Activated naive CD4-positive, alpha-beta T cell treated with Interleukin-2 at 50 U/mL for 16 hours (primary cell): ENCODE results near the gene IL36G.
"Not testable (repeated sequence)": the region's sequence is repeated elsewhere in the genome, so short reads cannot be mapped to it uniquely, and the experiment has no call there.

ENCODE experiments used
- DNase-seq: peaks from one replicate; pipeline ENCODE4 v3.0.0-alpha.2; 2020

IL36G gene

DNA sequence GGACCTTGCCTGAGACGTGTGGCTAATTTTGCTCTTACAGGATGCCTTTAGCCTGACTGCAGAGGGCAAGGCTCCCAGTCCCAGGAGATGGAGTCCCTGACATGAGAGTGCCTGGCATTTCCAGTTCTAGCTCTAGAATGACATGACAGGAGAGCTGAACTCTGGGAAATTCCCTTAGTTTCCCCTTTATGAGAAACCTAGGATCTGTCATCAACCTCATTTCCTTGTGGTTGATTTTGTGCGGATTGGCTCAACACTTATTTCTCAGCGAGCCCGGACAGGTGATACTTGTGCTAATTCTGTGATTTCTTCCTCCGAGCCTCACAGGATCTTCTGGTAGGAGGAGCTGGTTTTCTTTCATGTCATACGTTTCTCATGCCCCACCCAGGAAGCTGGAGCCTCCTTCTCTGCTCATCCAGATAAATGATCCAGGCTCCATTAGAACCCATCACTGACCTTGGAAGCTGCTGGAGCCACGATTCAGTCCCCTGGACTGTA lies at the start of gene IL36G:
Gene IL36G, plus strand, starts transcription at position 448 of the 498 bp plus-strand sequence. CDS start 633 bp downstream, outside the sequence.
- DNase-seq = no peak

DNA sequence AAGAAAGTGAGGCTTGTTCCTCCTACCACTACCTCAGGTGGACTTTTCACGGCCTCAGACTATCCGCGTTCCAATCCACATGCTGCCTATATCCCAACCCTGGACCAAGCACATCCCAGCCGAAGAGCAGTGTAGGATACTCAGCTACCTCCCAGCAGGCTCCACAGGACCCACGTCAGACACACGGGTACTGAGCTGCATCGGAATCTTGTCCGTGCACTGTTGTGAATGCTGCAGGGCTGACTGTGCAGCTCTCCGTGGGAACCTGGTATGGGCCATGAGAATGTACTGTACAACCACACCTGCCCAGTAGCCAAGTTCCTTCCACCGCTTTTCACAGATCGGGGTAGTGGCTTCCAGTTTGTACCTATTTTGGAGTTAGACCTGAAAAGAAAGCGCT lies 44.5 kb upstream of the IL36G start:
- no peak for DNase-seq

DNA sequence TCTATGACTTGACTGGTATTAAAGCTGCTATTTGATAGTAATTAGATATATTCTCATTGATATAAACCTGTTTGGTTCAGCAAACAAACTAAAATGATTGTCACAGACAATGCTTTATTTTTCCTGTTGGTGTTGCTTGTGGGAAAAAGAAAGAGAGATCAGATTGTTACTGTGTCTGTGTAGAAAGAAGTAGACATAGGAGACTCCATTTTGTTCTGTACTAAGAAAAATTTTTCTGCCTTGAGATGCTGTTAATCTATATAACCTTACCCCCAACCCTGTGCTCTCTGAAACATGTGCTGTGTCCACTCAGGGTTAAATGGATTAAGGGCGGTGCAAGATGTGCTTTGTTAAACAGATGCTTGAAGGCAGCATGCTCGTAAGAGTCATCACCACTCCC lies 43.7 kb upstream of the IL36G start:
- DNase-seq = not testable (repeated sequence)

DNA sequence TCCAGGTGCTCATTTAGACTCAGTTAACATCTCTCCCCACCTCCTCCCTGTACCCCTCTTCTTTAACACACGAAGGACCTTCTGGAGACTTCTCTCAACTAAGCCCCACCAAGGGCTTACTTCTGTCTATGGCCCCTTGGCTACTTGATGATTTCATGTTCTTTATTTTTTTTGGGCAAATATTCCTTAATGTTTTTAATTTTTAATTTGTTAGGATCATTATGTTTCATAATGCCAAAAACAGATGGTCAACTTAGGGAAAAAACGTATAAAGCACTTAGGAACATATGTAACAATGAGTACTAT lies 40.9 kb upstream of the IL36G start:
- DNase-seq = no peak

DNA sequence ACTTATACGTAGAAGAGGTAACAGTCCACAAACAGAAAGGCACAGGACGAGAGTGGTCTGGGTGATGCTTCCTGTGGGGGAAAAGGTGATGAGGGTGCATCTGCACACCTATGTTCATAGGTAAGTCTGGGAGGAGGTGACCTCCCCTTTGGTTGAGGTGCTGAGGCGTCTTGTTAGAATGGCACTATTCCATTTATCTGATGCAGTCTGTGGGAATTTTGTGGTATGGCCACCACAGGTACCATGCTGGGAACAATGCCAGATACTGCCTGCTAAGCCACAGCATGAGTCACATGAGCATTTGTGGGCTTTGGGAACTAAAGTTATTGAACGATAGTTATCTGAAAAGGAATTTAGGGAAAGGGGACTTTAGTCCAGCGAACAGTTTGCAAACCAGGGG lies 38.9 kb upstream of the IL36G start:
- DNase-seq = no peak

DNA sequence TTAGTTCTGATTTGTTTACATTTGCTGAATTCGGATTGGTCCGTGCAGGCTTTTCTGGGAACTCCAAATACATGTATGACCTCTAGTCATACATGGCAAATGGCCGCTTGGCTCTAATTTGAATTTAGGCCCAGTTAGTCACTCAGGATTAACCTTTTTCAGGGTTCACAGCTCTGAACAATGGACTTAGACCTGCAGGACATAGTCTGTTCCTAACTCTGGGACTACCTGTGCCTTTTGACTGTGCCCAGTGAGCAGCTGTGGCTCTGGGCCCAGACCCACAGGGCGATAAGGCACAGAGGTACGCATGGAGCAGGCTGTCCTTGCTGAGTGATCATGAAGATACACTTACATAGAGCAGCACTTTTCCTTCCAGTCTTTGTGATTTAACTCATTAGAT lies 38.4 kb upstream of the IL36G start:
- DNase-seq = no peak

DNA sequence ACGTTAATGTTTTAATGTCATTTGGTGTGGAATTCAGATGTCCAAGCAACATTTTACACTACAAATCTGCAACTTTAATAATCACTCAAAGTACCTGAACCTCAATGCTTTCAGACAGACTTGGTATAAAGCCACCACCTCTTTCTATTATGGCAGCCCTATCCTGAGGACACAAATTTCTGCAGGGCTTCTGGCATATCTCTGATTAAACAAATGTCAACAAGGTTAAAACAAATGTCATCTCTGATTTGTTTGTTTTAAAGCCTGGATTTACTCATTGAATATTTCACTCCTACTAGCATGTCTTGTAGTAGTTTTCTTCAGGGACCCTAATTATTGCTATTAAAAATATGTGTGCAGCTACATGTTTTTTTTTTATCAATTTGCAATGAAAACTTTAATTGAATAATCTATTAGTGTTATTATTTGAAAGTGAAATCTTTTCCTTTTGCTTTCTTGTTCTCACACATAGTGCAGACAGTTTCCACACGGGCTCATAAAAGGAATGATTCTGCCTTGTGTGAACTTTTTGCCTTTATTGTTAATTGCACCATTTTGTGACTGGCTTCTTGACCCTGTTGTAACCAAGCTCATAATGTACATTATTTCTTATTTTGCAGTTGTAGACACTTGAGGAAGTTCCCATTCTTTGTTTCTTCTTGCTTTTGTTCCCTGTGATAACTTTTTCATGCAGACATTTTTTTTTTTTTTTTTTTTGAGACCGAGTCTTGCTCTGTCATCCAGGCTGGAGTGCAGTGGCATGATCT lies 36.8 kb upstream of the IL36G start:
- DNase-seq = no peak

DNA sequence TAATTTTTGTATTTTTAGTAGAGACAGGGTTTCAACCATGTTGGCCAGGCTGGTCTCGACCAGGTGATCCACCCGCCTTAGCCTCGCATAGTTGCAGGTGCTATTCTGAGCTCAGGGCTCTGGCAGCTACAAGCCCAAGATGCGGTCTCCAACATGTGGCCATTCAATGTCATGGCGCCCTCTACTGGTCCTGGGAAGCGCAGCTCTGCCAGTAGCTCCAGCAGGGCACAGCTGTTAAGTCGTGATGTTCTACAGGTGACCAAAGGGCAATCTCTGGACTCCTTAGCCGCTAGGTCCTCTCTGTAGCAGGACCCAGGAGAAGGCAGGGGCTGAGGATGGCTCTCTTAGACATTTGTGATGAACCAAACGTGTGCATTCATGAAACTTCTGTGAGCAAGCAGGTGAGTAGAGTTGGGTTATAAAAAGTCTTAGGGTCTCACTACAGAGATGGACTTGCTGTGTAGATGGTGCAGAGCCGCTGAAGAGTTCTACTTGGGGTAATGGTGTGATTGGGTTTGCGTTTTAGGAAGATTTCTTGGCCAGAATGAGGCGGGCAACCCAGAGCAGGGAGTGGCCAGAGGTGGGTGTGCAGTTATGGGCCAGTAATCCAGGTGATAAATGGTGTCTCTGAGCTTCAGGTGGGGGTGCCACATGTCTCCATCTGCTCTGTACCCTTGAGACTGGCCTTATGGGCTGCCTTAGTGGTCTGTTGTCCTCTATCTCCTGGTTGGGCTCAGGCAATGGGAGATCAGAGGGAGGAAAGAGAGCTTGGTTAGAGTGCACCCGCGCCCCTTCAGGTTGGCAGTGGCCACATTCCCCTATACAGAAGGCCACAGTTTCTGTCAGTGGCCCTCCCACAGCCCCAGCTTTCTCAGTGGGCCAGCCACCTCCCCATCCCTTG lies 35.8 kb upstream of the IL36G start:
- DNase-seq = peak; percentile 66

DNA sequence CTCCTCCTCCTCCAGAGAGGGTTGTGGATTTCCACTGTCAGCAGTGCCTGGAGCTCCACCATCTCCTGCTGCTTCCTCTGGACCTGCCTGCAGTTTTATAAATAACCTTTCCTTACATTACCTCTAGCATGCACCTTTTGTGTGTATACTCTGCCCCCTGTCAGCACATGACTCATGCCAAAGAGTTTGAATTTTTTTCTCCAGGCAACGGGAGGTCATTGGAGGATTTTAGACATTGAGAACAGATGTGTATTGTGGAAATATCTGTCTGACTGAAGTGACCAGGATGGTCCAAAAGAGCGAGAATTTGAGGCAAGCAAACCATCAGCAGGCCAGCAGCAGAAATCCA lies 35.2 kb upstream of the IL36G start:
- DNase-seq = no peak

DNA sequence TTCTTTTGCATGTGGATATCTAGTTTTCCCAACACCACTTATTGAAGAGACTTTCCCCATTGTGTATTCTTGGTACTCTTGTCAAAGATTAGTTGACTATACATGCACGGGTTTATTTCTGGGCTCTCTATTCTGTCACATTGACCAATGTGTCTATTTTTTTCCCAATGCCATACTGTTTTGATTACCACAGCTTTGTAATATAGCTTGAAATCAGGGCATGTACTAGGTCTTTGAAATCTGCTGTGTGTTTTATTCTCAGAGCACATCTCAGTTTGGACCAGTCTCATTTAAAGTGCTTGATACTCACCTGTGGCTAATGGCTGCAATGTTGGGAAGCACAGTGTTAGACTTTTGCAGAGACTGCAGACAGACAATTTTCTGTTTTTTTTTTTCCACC lies 32.8 kb upstream of the IL36G start:
- no peak for DNase-seq

DNA sequence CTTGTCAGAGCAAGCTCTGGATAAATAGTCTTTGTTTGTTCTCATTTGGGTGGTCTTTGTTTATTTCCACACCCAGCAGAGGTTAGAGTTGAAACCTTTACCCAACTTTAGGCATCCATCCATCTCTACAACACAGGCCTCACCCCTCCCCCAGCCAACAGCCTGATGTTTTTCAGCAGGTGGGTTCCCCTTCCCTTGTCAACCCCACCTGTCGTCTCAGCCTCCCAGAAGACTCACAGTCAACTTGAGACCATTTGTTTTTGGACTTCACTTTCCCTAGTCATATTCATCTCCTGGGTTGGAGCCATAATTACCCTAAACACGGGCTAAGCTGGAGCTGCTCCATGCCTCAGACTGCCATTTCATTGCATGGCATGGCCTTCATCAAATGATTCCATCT lies 31.7 kb upstream of the IL36G start:
- no peak for DNase-seq

DNA sequence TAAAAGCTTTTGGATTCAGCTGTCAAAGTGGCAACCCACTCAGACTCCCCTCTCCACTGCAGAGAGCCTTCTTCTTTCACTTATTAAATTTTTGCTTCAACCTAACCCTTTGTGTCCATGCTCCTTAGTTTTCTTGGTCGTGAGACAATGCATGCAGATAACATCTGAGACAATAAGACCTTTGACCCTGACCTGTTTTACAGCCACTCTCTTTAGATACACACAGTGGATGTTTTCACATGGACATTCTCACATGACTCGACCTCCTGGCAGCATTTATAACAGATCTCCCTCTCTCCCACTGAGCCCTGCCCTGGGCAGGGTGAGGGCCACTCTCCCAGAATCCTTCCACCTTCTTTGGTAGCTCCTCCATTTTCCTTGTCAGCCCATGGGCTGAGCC lies 30.4 kb upstream of the IL36G start:
- DNase-seq = no peak

DNA sequence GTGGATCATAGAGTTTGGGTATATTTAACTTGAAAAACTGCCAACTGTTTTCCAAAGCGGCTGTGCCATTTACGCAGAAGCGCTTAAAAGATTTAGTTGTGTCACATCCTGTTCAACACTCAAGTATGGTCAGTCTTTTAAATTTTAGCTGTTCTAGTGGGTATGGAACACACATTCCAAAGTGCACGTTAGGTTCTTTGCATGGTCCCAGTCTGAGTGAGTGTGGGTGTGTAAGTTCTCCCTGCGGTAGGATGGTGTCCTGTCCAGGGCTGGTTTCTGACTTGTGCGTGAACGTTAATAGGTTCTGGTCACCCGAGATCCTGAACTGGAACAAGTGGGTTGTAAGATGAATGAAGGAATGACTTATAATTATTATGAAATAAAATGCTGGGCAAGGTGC lies 28.4 kb upstream of the IL36G start:
- DNase-seq = no peak

DNA sequence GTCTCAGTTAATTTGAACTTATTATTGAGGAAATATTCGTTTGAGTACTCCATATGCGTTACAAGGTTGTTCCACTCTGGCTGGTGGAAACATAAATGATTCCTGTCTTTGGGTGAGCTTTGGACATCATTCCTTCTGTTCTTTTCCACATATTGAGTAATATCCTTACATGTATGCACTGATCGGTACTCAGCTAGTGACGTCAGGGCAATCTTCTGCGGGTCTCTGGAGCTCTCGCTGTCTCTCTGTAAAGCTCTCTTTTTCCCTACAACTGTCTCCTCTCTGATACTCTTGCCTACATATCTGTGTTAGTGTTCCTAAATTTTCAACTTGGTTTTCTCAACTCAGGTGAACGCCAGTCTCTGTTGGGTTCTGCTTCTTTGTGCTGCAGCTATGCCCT lies 23.4 kb upstream of the IL36G start:
- DNase-seq = no peak

DNA sequence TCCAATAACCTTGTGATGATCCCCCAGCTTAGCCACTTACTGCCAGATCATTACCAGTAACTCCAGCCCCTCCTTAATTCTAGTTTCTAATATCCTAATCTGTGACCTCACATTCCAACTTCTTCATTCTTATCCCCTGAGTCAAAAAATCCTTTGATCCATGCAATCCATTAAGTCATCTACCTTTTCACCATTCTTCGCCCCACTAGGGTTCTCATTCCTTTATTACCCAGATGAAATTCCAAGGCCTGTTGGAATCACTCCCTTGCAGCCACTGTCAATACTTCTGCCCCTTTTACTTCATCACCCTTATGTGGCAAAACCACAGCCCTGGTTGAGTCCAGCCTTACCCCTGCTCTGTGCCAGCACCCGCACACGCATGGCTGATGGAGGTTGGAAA lies 20.3 kb upstream of the IL36G start:
- no peak for DNase-seq

DNA sequence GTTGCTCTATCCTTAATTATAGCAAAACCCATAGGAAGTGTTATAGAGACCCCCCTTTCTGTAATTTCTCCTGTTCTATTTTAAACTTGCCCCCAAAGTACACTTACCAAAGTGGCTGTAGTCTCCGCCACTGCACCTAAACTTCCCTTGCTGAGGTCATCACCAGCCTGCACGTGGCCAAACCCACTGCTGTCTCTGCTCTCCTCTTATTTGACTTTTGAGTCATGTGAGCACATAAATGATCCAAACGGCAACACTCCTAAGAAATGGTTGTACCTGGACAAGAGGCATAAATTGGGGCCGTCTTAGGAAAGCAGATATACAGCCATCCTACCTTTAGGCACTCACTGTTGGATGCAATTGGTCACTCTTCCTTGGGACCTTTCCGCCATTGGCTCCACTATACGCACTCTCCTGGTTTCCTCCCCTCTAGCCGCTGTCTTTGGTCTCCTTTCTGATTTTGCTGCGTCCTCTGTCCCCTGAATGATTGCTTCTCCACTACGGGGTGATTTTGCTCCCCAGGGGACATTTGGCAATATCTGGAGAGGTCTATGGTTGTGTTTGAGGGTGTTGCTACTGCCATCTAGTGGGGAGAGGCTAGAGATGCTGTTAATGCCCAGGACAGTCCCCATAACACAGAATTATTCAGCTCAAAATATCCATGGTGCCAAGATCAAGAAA lies 19.2 kb upstream of the IL36G start:
- peak; percentile 20 for DNase-seq

DNA sequence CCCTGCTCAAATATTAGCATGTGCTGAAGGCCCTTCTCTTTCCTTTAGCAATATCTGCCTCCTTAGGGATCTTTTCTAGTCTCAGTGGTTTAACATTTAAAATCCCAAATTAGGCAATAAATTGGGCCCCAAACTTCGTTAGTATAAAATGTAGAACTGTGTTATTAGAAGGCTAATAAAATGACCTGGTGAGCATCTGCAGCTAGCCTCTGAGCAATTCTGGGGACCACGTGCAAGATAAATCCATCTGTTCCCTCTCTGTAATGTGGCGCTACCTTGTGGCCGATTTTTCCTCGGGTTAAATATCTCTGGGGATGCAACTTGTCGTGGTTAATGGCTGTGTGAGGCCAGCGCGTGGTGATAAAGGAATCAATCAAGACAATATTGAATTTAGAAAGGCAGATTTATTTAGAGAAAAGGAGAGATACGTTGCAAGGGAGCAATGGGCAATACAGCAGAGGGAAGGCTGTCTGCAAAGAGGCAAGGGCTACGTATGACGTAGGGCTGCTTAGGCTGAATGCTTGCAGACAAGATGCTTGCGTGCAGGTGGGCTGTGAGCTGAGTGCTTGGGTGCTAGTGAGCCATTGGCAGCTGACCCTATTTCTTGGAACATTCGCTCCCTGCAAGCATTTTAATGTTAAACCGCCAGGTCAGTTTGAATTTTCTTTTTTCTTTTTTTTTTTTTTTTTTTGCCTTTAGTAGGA lies 18.5 kb upstream of the IL36G start:
- DNase-seq = no peak

DNA sequence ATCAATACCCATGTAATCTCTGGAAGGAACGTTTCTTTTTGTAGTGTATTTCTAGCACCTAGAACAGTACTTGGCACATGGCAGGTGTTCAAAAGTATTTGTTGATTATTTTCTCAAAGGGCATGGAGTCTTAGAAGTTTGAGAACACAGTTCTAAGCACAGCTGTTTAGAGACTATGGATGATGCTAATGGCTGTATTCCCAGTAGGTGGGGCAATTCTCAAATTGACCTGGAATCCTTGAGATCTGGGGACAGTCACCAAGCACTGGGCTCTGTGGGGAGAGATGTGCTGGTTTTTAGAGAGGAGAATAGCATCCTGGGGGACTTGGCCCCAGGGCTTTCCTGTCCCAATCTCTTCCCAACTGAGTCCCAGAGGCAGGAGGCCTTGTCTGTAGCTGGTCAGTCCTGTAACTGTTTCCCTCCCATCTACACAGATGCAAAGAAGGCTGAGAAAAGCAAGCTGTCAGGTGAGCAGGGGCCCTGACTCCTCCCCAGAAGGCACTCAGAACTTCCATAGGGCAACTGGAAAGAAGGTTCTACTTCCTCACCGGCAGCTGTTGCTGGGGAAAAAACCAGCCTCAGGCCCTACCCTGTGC lies 17.5 kb upstream of the IL36G start:
- no peak for DNase-seq

DNA sequence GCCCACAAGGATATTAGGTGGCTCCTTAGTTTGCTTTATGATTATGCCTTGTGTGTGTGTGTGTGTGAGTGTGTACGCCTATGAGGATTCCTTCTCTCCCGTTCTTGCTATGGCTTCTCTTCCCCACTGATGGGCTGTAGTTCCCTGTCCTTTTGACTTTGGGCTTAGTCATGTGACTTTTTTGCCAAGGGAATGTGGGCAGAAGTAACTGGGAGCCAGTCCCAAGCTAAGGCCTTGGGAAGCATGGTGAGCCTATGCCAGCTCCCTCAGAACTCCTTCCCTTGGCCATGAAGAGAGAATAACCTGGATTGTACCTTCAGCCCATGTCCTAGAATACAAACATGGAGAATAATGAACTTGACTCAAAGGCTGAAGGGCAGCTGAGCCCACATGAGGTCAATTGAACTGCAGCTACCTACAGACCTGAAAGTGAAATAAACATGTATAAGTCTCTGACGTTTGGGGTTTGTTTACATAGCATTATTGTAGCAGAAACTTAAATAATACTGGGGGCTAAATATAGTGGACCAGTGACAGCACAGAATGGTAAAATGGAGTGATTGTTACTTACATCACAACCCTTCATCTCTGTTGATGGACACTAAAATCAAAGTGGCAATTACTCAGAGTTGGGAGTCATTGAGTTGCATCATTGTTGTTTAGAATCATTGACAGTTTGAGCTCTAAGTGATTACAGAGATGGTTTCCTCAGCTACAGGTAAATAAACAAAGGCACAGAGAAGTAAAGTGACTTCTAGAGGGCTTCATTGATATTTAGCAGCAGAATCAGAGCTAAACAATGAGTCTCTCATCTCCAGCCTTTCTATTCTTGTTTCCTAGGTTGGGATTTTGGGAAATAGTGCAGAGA lies 15.3 kb upstream of the IL36G start:
- DNase-seq = no peak

DNA sequence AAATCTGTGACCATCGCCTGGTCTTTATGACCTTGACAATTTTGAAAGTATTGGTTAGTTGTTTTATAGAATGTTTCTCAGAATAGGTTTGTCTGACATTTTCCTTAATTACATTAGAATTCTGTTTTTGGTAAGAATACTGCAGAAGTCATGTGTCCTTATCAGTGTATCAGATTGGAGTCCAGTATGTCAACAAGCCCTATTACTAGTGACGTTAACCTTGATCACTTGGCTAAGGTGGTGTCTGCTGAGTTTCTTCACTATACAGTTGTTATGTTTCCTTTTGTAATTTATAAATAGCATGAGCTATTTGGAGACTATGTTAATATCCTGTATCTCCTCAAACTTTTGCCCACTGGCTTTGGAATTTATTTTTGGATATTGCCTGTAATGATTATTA lies 10.8 kb upstream of the IL36G start:
- no peak for DNase-seq

DNA sequence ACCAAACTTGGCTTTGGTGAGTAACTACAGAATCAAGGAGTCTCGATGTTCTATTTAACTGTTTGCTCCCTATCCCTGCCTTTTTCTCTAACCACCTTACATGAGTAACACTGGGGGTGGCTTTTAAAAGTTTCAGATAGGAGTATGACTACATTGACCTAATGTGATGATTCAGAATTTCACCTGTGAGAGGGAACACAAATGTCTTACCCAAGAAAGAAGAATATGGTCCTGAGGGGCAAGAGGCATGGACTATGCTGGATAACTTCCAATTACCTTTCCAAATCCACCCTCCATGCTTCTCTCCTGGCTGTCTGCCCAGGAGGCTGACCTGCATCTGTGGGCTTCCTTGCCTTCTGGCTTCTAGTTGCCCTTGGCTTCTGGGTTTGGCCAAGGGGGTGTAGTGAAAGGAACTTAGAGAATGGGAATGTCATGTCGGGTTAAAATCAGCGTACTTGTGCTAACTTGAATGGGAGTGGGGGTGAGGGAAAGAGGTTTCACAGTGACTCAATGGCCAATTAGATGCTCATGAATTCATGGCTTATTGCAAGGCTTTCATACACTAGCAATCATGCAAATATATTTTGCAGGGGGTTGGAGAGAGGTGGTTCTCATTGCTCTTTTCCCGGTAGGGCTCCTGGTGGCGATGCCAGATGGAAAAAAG lies 5.3 kb upstream of the IL36G start:
- DNase-seq = no peak
